Lower lobe of right lung (tissue), 2 donors: ENCODE measurements around the gene THAP3. TPM values are rescaled to one million over a fixed set of nuclear protein-coding genes. Genes with fewer than 3 reads are reported as not detected.

Experiments
- ATAC-seq, 2 donors: fragments of 200-7000 bp; cut with Tn5 transposase; one replicate each; pipeline ENCODE4 v1.9.1; 2020 to 2022; ENCODE audit warnings: mild to moderate bottlenecking in 2 of 2, moderate library complexity in 2 of 2
- DNase-seq: peaks from one replicate; pipeline ENCODE4 v3.0.0-alpha.2; 2020
- H3K27ac ChIP-seq: fragments of 200-600 bp; one replicate; pipeline ENCODE4 v1.8.0; 2022
- H3K27me3 ChIP-seq: fragments of 200-600 bp; one replicate; pipeline ENCODE4 v1.8.0; 2022; ENCODE audit warnings: low read depth
- H3K36me3 ChIP-seq: fragments of 200-600 bp; one replicate; pipeline ENCODE4 v1.8.0; 2022; ENCODE audit warnings: mild to moderate bottlenecking
- H3K4me1 ChIP-seq: fragments of 200-600 bp; one replicate; pipeline ENCODE4 v1.8.0; 2022
- H3K4me3 ChIP-seq: fragments of 200-600 bp; one replicate; pipeline ENCODE4 v1.8.0; 2022; ENCODE audit warnings: mild to moderate bottlenecking
- H3K9me3 ChIP-seq: fragments of 200-600 bp; one replicate; pipeline ENCODE4 v1.8.0; 2022
- CTCF ChIP-seq: fragments of 200-600 bp; IDR thresholded peaks from one replicate; pipeline ENCODE4 v1.8.0; 2022; ENCODE audit warnings: antibody characterized with exemption, mild to moderate bottlenecking
- intact Hi-C: fragments of 100-400 bp; cut with DNase I; formaldehyde crosslinking; loops from one replicate; pipeline ENCODE4 v1.11.0; 2022
- total RNA-seq: library from RNA; stranded (reverse); fragmentation: NEBNext Ultra II Directional; extraction: Animal tissue kit (Norgen Biotek cat#: 25700); gene quantifications from one replicate; pipeline ENCODE4 v1.2.1, GENCODE V29; 2021
- donor health status: DM: no; HTN: yes; CAD: no; lungs with severe emphysema.

Gene THAP3
- total RNA-seq, 1 donor from 2014 or later: 15.7 TPM

GRCh38 chr1:6621429-6622391 lies 3.0 kb upstream of the THAP3 start:
- no peak overlapping the region for H3K27ac ChIP-seq
- ATAC-seq (no peak), DNase-seq (no peak)
- intact Hi-C loops: no loop called here
- TF ChIP-seq CTCF: no peak
- H3K27me3 ChIP-seq: no peaks in the 10 kb centered on the region
- no peaks in the 10 kb centered on the region for H3K9me3 ChIP-seq
- no peak overlapping the region for H3K4me3 ChIP-seq
- peaks cover 17% of the 10 kb centered on the region for H3K4me1 ChIP-seq
- peaks cover 49% of the 10 kb centered on the region for H3K36me3 ChIP-seq

DNA sequence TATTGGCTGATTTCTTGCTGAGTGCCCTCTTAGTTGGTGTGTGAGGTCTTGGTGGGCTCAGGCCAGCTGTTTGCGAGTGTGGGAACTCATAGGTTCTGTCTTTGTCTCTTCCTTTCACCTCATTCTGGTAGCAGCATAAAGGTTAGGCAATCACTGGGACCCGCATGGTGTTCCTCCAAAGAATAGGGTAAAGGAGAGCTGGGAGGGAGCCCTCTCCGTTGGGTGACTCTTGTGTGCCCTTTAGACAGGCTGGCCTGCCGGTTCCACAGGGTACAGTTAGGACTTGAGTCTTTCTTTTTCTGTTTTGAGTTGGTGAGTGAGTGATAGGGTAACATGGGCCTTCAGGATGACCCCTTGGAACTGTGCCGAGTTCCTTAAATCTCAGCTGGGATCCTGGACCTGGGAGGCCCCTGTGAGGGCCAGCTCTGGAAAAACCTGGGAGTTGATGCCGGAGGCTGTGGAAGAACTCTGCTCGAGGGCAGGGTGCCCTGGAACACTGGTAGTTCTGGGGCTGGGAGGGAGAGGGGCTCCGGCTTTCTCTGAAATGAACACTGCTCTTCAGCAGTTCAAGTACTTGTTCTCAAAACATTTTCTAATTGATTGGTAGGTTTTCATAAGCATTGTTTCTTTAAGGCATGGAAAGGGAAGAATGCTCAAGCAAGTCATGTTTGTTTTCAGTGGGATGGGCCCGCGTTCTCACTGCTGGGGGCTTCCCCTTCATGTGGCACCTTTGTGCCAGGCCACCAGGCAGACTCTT lies 2.1 kb upstream of the THAP3 start:
- intact Hi-C loops: no loop called here
- peaks cover 25% of the 10 kb centered on the region for H3K4me1 ChIP-seq
- H3K4me3 ChIP-seq: no peak overlapping the region
- no peak overlapping the region for H3K27ac ChIP-seq
- H3K9me3 ChIP-seq: no peaks in the 10 kb centered on the region
- DNase-seq: no peak
- peaks cover 52% of the 10 kb centered on the region for H3K36me3 ChIP-seq
- no peak for ATAC-seq
- H3K27me3 ChIP-seq: no peaks in the 10 kb centered on the region
- no peak for TF ChIP-seq CTCF

- intact Hi-C loops: no loop called here
- Histone ChIP-seq H3K36me3 (peaks cover 53% of the 10 kb centered on the region), H3K27ac (no peak overlapping the region), H3K4me1 (peaks cover 25% of the 10 kb centered on the region), H3K27me3 (no peaks in the 10 kb centered on the region), H3K4me3 (no peak overlapping the region), H3K9me3 (no peaks in the 10 kb centered on the region)
- ATAC-seq (no peak), DNase-seq (no peak)
- TF ChIP-seq CTCF: no peak
Observed at GRCh38 chr1:6623269-6623965, 1.3 kb upstream of the THAP3 start.

- no peak for TF ChIP-seq CTCF
- Histone ChIP-seq H3K9me3 (no peaks in the 10 kb centered on the region), H3K4me1 (peaks cover 25% of the 10 kb centered on the region), H3K36me3 (peaks cover 59% of the 10 kb centered on the region), H3K27me3 (no peaks in the 10 kb centered on the region), H3K27ac (peak overlapping the region; percentile 85), H3K4me3 (peak overlapping the region; percentile 91)
- intact Hi-C loops: no loop called here
- ATAC-seq (peak in 1 of 2 donors; percentile 4), DNase-seq (no peak)
Observed at GRCh38 chr1:6625584-6626149, 999 bp downstream of the THAP3 start.

DNA sequence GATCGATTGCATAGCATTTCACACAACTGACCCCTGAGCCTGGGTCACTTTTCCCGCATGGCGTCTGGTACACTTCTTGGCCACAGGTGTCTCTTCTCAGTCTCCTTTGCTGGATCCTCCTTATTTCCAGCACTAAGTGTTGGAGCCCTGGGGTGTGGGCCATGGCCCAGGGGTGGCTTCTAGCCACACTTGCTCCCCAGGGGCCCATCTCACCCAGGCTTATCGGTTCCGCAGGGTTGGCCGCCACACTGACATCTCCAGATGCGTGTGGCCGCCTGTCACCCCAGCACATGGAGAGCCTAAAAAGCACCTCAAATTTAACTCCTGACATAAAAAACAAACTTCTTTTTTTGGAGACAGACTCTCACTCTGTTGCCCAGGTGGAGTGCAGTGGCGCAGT lies 2.4 kb downstream of the THAP3 start:
- Histone ChIP-seq H3K4me1 (peaks cover 25% of the 10 kb centered on the region), H3K4me3 (no peak overlapping the region), H3K9me3 (no peaks in the 10 kb centered on the region), H3K27ac (no peak overlapping the region), H3K36me3 (peaks cover 59% of the 10 kb centered on the region), H3K27me3 (no peaks in the 10 kb centered on the region)
- intact Hi-C loops: no loop called here
- TF ChIP-seq CTCF: no peak
- no peak for ATAC-seq
- DNase-seq: no peak
